ENCODE measurements around the gene EED. TPM values are rescaled to one million over a fixed set of nuclear protein-coding genes. Genes with fewer than 3 reads are reported as not detected.

The EED gene
- total and polyA plus RNA-seq, 11 donors: 4.9 to 13.5 (median 11.4) TPM

DNA sequence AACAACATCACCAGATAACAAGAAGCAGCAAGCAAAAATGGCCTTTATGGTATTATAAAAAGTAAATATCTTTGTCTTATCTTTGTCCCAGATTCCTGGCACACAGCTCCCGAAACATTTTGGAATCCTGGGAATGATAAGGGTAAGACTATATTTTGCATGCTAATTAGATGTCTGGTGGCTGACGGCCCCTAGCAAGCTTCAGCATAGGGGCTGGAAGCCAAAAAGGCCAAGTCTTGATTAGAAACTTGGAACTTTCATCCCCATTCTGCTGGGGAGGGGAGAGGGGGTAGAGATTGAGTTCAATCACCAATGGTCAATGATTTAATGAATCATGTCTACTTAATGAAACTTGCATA, 38.2 kb upstream of the EED start:
- no peaks in the 10 kb centered on the region for H3K36me3 ChIP-seq
- peak overlapping the region in 1 of 12 donors; percentile 35 for H3K27ac ChIP-seq
- TF ChIP-seq, protein P1, sequence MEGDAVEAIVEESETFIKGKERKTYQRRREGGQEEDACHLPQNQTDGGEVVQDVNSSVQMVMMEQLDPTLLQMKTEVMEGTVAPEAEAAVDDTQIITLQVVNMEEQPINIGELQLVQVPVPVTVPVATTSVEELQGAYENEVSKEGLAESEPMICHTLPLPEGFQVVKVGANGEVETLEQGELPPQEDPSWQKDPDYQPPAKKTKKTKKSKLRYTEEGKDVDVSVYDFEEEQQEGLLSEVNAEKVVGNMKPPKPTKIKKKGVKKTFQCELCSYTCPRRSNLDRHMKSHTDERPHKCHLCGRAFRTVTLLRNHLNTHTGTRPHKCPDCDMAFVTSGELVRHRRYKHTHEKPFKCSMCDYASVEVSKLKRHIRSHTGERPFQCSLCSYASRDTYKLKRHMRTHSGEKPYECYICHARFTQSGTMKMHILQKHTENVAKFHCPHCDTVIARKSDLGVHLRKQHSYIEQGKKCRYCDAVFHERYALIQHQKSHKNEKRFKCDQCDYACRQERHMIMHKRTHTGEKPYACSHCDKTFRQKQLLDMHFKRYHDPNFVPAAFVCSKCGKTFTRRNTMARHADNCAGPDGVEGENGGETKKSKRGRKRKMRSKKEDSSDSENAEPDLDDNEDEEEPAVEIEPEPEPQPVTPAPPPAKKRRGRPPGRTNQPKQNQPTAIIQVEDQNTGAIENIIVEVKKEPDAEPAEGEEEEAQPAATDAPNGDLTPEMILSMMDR (IDR thresholded peaks at IDR 0.05): no peak
- TF ChIP-seq POLR2A (IDR thresholded peaks at IDR 0.05): no peak
- 40 to 49% (median 45%) methylated on average over 2 of the region's 2 CpGs for WGBS, 4 donors
- H3K4me1 ChIP-seq: peaks cover 0 to 38% (median 2%) of the 10 kb centered on the region in 12 donors
- H3K27me3 ChIP-seq: no peaks in the 10 kb centered on the region
- ATAC-seq: no peak
- H3K9me3 ChIP-seq: no peaks in the 10 kb centered on the region
- intact Hi-C loops (cut with DNase I): no loop called here
- no peak for DNase-seq
- no peak overlapping the region for H3K4me3 ChIP-seq

DNA sequence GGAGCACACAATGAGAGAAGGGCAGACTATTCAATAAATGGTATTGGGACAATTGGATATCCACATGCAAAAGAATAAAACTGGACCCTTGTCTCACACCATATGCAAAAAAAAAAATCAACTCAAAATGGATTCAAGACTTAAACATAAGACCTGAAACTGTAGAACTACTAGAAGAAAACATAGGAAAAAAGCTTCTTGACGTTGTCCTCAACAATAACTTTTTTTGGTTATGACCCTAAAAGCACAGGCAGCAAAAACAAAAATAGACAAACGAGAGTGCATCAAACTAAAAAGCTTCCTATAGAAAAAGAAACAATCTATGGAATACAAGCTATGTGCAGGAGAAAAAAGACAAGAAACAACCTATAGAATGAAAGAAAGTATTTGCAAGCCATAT, 37.1 kb upstream of the EED start:
- WGBS, 4 donors: 90 to 97% (median 96%) methylated on average over 2 of the region's 2 CpGs
- TF ChIP-seq, protein P1 (IDR thresholded peaks at IDR 0.05): no peak
- TF ChIP-seq POLR2A (IDR thresholded peaks at IDR 0.05): no peak
- ATAC-seq (no peak), DNase-seq (no peak)
- H3K4me3 ChIP-seq: no peak overlapping the region
- H3K27ac ChIP-seq: no peak overlapping the region
- no peaks in the 10 kb centered on the region for H3K36me3 ChIP-seq
- no peaks in the 10 kb centered on the region for H3K27me3 ChIP-seq
- intact Hi-C loops (cut with DNase I): no loop called here
- H3K9me3 ChIP-seq: no peaks in the 10 kb centered on the region
- peaks cover 0 to 29% (median 0%) of the 10 kb centered on the region in 12 donors for H3K4me1 ChIP-seq

DNA sequence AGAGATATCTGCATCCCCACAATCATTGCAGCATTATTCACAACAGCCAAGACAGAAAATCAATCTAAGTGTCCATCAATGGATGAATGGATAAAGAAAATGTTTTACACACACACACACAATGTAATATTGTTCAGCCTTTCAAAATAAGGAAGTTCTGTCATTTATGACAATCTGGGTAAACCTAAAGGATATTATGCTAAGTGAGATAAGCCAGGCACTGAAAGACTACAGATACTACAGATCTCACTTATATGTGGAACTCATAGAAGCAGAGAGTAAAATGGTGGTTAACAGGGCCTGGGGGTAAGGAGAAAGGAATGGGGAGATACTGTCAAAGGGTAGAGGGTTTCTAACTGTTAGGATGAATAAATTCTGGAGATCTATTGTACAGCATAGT, 36.0 kb upstream of the EED start:
- Histone ChIP-seq H3K4me1 (peaks cover 0 to 19% (median 0%) of the 10 kb centered on the region in 12 donors), H3K27ac (no peak overlapping the region), H3K9me3 (no peaks in the 10 kb centered on the region), H3K36me3 (no peaks in the 10 kb centered on the region), H3K4me3 (no peak overlapping the region), H3K27me3 (no peaks in the 10 kb centered on the region)
- DNase-seq (no peak), ATAC-seq (no peak)
- intact Hi-C loops (cut with DNase I): no loop called here
- no peak for TF ChIP-seq POLR2A (IDR thresholded peaks at IDR 0.05)
- TF ChIP-seq, protein P1 (IDR thresholded peaks at IDR 0.05): no peak

DNA sequence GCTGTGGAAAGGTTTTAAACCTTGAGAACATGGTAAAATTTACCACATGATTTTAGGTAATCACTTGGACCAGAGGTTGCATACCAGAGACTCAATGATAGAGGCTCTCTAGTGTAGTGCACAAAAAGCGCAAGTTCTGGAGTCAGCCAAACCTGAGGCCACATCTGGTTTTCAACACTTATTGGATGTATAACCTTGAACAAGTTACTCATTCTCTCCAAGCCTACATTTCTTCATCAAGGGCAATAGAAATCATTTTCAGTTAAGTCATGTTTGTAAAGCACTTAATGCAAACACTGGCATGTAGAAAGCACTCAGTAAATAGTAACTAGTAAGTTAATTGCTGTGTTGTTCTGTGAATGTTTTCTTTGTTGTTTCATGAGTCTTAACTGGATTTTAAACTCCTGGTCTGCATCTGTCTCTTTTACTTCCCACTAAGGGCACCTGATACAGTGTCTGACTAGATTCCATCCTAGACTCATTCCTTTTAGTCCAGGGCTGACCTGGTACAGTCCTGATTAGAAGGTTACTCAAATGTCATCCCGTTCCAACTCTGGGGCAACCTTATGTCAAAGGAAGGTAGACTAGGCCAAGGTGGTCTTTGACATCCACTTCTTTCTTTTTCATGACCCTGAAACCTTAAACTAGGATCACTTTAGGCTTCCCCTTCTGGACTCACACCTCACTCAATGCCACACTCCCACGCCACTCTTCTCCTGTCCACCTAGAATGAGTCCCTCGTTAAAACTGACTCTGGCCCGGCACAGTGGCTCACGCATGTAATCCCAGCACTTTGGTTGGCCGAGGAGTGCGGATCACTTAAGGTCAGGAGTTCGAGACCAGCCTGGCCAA, 34.5 kb upstream of the EED start:
- WGBS, 4 donors: 95 to 96% (median 95%) methylated on average over 9 of the region's 9 CpGs
- intact Hi-C loops (cut with DNase I): loop anchor here in 5 of 10 donors (10.0 kb wide), 3 partner anchors 345 to 615 kb away; partner anchors contain the start of gene CCDC83 (in 2 of the 5)

More for the DNA sequence above, 34.5 kb upstream of the EED start:
- DNase-seq (no peak), ATAC-seq (no peak)
- no peak overlapping the region for H3K27ac ChIP-seq
- no peak overlapping the region for H3K4me3 ChIP-seq
- TF ChIP-seq, protein P1 (IDR thresholded peaks at IDR 0.05): no peak
- TF ChIP-seq POLR2A (IDR thresholded peaks at IDR 0.05): no peak
- no peaks in the 10 kb centered on the region for H3K27me3 ChIP-seq
- H3K9me3 ChIP-seq: no peaks in the 10 kb centered on the region
- H3K4me1 ChIP-seq: peaks cover 0 to 12% (median 0%) of the 10 kb centered on the region in 12 donors
- no peaks in the 10 kb centered on the region for H3K36me3 ChIP-seq
